Prostate gland (tissue), 2 donors: Measurements from ENCODE around the gene ARMH3. TPM values are rescaled to one million over a fixed set of nuclear protein-coding genes. Genes with fewer than 3 reads are reported as not detected.

ENCODE experiments used
- DNase-seq: peaks from one replicate; pipeline ENCODE4 v3.0.0-alpha.2; 2019; ENCODE audit warnings: low spot score
- H3K27ac ChIP-seq, 2 donors: fragments of 200-600 bp; sonication (generic); 2 replicates each; pipeline ENCODE4 v1.5.1; 2017 to 2019
- H3K27me3 ChIP-seq: fragments of 200-600 bp; sonication (generic); replicated peaks from 2 replicates; pipeline ENCODE4 v1.5.1; 2019; ENCODE audit not compliant: insufficient read depth
- H3K36me3 ChIP-seq, 2 donors: fragments of 200-600 bp; sonication (generic); 1 replicate in 1 of 2; 2 replicates in 1 of 2; pipeline versions ENCODE4 v1.5.1 to v1.8.1; 2017 to 2019
- H3K4me1 ChIP-seq: fragments of 200-600 bp; sonication (generic); replicated peaks from 2 replicates; pipeline ENCODE4 v1.5.1; 2019
- H3K4me3 ChIP-seq, 2 donors: fragments of 200-600 bp; sonication (generic); 2 replicates each; pipeline ENCODE4 v1.5.1; 2017 to 2019
- H3K9me3 ChIP-seq: fragments of 200-600 bp; sonication (generic); 2 replicates; pipeline ENCODE4 v1.5.1; 2017
- POLR2A ChIP-seq: fragments of 450-650 bp; IDR thresholded peaks from one replicate; pipeline ENCODE4 v1.6.1; 2016; ENCODE audit warnings: antibody characterized with exemption, mild to moderate bottlenecking
- POLR2AphosphoS5 ChIP-seq: sonication (generic); formaldehyde crosslinking; IDR thresholded peaks from one replicate; pipeline ENCODE4 v1.6.1; 2017; ENCODE audit warnings: antibody characterized with exemption
- WGBS: methylation state at CpG from one replicate; pipeline ENCODE4 v1.1.5; 2018; 5-methylcytosine and 5-hydroxymethylcytosine counted together
- intact Hi-C: fragments of 100-400 bp; cut with DNase I; formaldehyde crosslinking; loops from one replicate; pipeline ENCODE4 v1.14.2; 2022
- total RNA-seq, 2 donors: library from RNA; depleted of rRNA; stranded (reverse); fragments of >200 nt; gene quantifications; one replicate each; pipeline ENCODE4 v1.1.0, GENCODE V29; 2016
- TF ChIP-seq, protein P1 (sequence below), 4 experiments: fragments of 200-600 bp in 2 of 4; fragments of 450-650 bp in 2 of 4; sonication (generic) in 2 of 4; IDR thresholded peaks; 1 replicate in 3 of 4; 2 replicates in 1 of 4; pipeline ENCODE4 v1.5.1; 2016 to 2019; ENCODE audit warnings: antibody characterized with exemption in 4 of 4, mild to moderate bottlenecking in 2 of 4, moderate library complexity in 2 of 4

The ARMH3 gene
- total RNA-seq, 2 donors from 2014 or later: 15.1 to 20.5 TPM

DNA sequence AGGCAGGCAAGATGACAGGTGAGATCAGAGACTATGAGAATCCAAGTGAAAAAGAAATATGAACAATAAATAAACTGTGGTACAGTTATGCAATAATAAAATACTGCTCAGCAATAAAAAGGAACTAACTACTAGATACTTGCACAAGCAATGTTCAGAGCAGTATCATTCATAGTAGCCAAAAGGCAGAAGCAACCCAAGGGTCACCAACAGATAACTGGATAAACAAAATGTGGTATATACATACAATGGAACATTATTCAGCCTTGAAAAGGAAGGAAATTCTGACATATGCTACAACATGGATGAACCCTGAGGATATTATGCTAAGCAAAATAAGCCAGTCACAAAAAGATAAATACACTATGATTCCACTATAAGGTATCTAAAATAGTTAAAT lies 135.4 kb downstream of the ARMH3 start:
- intact Hi-C loops: no loop called here
- DNase-seq: no peak
- no peak overlapping the region for H3K4me3 ChIP-seq
- no peak overlapping the region for H3K27ac ChIP-seq
- H3K9me3 ChIP-seq: no peaks in the 10 kb centered on the region
- no peaks in the 10 kb centered on the region for H3K36me3 ChIP-seq
- H3K4me1 ChIP-seq: no peaks in the 10 kb centered on the region
- H3K27me3 ChIP-seq: no peaks in the 10 kb centered on the region
- TF ChIP-seq POLR2A: no peak
- no peak for TF ChIP-seq POLR2AphosphoS5
- TF ChIP-seq, protein P1, sequence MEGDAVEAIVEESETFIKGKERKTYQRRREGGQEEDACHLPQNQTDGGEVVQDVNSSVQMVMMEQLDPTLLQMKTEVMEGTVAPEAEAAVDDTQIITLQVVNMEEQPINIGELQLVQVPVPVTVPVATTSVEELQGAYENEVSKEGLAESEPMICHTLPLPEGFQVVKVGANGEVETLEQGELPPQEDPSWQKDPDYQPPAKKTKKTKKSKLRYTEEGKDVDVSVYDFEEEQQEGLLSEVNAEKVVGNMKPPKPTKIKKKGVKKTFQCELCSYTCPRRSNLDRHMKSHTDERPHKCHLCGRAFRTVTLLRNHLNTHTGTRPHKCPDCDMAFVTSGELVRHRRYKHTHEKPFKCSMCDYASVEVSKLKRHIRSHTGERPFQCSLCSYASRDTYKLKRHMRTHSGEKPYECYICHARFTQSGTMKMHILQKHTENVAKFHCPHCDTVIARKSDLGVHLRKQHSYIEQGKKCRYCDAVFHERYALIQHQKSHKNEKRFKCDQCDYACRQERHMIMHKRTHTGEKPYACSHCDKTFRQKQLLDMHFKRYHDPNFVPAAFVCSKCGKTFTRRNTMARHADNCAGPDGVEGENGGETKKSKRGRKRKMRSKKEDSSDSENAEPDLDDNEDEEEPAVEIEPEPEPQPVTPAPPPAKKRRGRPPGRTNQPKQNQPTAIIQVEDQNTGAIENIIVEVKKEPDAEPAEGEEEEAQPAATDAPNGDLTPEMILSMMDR (IDR thresholded peaks at IDR 0.05): no peak

DNA sequence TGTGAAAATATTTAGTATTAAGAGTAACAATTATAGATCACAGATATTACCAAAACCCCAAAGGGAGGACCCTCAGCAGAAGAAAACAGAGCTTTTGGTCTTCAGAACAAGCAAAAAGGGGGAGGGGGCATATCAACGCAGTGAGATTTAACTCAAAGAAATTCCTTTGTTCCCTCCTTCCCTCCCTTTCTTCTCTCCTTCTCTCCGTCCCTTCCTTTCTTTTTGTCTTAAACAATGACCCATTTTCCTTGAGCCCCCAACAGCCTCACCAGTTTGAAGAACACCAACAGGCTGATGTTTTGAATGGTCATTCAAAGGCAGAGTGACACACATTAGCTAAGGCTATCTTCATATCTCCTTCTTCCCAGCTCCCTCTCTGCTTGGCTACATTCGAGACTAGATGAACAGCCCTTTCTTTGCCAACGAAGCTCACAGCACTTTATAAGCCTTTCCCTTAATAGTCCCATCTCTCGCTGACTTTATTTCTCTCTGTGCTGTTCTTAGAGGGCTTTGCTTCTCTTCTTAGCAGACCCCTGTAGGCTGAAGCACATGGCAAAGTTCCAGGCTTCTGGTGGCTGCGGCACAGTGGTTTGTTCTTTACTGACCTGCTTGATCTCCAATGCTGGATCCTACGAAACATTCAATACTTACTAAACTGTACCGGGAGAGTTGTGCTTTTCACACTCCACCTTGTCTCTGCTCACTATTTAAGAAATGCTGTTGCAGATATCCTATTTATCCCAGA lies 136.8 kb downstream of the ARMH3 start:
- H3K27ac ChIP-seq: no peak overlapping the region
- DNase-seq: no peak
- H3K9me3 ChIP-seq: no peaks in the 10 kb centered on the region
- intact Hi-C loops: no loop called here
- TF ChIP-seq POLR2A: no peak
- TF ChIP-seq, protein P1 (IDR thresholded peaks at IDR 0.05): no peak
- TF ChIP-seq POLR2AphosphoS5: no peak
- no peaks in the 10 kb centered on the region for H3K4me1 ChIP-seq
- H3K36me3 ChIP-seq: no peaks in the 10 kb centered on the region
- 84% methylated on average over 8 of the region's 8 CpGs for whole genome bisulfite sequencing
- H3K4me3 ChIP-seq: no peak overlapping the region
- no peaks in the 10 kb centered on the region for H3K27me3 ChIP-seq

DNA sequence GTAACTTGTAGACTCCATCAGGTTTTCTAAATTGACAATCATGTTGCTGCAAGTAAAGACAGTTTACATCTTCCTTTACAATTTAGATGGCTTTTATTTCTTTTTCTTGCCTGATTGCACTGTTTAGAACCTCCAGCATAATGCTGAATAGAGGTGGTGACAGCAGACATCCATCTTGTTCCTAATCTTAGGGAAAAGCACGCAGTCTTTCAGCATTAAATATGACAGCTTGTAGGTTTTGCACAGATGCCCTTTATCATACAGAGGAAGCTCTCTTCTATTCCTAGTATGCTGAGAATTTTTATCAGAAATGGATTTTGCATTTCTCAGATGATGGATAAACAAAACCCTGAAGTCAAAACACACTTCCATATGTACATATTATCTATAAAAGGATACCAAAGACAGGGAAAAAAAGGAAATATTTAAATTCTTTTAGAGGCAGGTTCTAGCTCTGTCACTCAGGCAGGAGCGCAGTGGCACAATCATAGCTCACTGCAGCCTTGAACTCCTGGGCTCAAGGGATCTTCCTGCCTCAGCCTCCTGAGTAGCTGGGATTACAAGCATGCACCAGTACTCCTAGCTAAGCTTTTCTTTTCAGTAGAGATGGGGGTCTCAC lies 143.3 kb downstream of the ARMH3 start:
- H3K36me3 ChIP-seq: no peaks in the 10 kb centered on the region
- H3K27ac ChIP-seq: no peak overlapping the region
- H3K4me3 ChIP-seq: no peak overlapping the region
- H3K9me3 ChIP-seq: no peaks in the 10 kb centered on the region
- H3K4me1 ChIP-seq: no peaks in the 10 kb centered on the region
- TF ChIP-seq, protein P1 (IDR thresholded peaks at IDR 0.05): no peak
- no peak for TF ChIP-seq POLR2AphosphoS5
- no peak for TF ChIP-seq POLR2A
- WGBS: 97% methylated on average over 2 of the region's 2 CpGs
- intact Hi-C loops: no loop called here
- no peaks in the 10 kb centered on the region for H3K27me3 ChIP-seq
- no peak for DNase-seq

DNA sequence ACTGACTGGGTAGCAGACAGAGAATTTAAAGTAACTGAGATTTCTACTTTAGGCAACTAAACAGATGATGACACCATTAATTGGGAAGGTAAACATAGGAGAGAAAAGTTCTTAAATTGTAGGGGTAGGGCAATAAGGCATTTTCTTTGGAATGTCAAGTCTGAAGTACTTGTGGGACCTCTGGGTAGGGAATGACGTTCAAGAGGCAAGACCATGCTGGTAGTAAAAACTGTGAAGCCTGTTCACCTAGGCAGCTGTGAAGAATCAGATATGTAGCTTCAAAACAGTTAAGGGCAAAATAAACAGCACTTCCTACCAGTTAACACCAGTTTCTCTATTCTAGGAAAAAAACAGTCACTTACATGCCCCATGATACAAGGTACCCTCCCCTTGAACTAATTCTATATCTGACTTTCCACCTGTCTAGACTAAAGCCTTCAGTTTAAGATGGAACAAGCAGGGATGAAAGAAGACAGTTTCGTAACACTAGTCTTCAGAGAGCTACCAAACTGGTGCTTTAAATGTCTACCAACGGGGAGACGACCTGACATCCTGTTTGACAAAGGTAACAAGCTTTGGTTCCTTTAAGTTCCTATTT lies 149.3 kb downstream of the ARMH3 start:
- 86% methylated on average over 4 of the region's 4 CpGs for WGBS
- intact Hi-C loops: no loop called here
- H3K36me3 ChIP-seq: no peaks in the 10 kb centered on the region
- H3K27me3 ChIP-seq: no peaks in the 10 kb centered on the region
- H3K4me3 ChIP-seq: no peak overlapping the region
- no peaks in the 10 kb centered on the region for H3K4me1 ChIP-seq
- no peak overlapping the region for H3K27ac ChIP-seq
- H3K9me3 ChIP-seq: no peaks in the 10 kb centered on the region
- DNase-seq: no peak
- TF ChIP-seq POLR2A (no peak), POLR2AphosphoS5 (no peak)
- TF ChIP-seq, protein P1 (IDR thresholded peaks at IDR 0.05): no peak
